Measurements from ENCODE around the gene NDST1. TPM values are rescaled to one million over a fixed set of nuclear protein-coding genes. Genes with fewer than 3 reads are reported as not detected.

Gene NDST1
- total RNA-seq, 1 donor from 2014 or later = 17.1 TPM

GRCh38 chr5:150487199-150488061 is 20.5 kb upstream of the NDST1 start:
- peak; percentile 79 for DNase-seq (ENCODE audit: low read depth)

GRCh38 chr5:150488519-150489359 is 19.2 kb upstream of the NDST1 start:
- no peak for TF ChIP-seq CTCF (IDR thresholded peaks at IDR 0.05; ENCODE audit: insufficient read depth, low read length, severe bottlenecking)
- Histone ChIP-seq H3K4me3 (ENCODE audit: low read depth, low read length) (no peak overlapping the region), H3K36me3 (ENCODE audit: control insufficient read depth, insufficient read depth, low read length) (no peaks in the 10 kb centered on the region), H3K27me3 (ENCODE audit: control insufficient read depth, insufficient read depth, low read length) (no peaks in the 10 kb centered on the region)
- FAIRE-seq (no peak), DNase-seq (ENCODE audit: low read depth) (no peak)

More at GRCh38 chr5:150487199-150488061, 20.5 kb upstream of the NDST1 start:
- Histone ChIP-seq H3K4me3 (ENCODE audit: low read depth, low read length) (peak overlapping the region; percentile 91), H3K27me3 (ENCODE audit: control insufficient read depth, insufficient read depth, low read length) (no peaks in the 10 kb centered on the region), H3K36me3 (ENCODE audit: control insufficient read depth, insufficient read depth, low read length) (no peaks in the 10 kb centered on the region)
- no peak for FAIRE-seq
- TF ChIP-seq CTCF (IDR thresholded peaks at IDR 0.05; ENCODE audit: insufficient read depth, low read length, severe bottlenecking) = peak; percentile 41

GRCh38 chr5:150489360-150490295 is 18.3 kb upstream of the NDST1 start:
- no peaks in the 10 kb centered on the region for H3K36me3 ChIP-seq (ENCODE audit: control insufficient read depth, insufficient read depth, low read length)
- H3K27me3 ChIP-seq (ENCODE audit: control insufficient read depth, insufficient read depth, low read length) = no peaks in the 10 kb centered on the region
- FAIRE-seq = no peak
- TF ChIP-seq CTCF (IDR thresholded peaks at IDR 0.05; ENCODE audit: insufficient read depth, low read length, severe bottlenecking) = no peak
- DNase-seq (ENCODE audit: low read depth) = no peak
- H3K4me3 ChIP-seq (ENCODE audit: low read depth, low read length) = no peak overlapping the region

- Histone ChIP-seq H3K4me3 (ENCODE audit: low read depth, low read length) (no peak overlapping the region), H3K27me3 (ENCODE audit: control insufficient read depth, insufficient read depth, low read length) (no peaks in the 10 kb centered on the region), H3K36me3 (ENCODE audit: control insufficient read depth, insufficient read depth, low read length) (no peaks in the 10 kb centered on the region)
- FAIRE-seq (no peak), DNase-seq (ENCODE audit: low read depth) (peak; percentile 47)
- TF ChIP-seq CTCF (IDR thresholded peaks at IDR 0.05; ENCODE audit: insufficient read depth, low read length, severe bottlenecking) = no peak
Measured at GRCh38 chr5:150490296-150490669, 17.6 kb upstream of the NDST1 start.

GRCh38 chr5:150490754-150491153 is 17.2 kb upstream of the NDST1 start:
- DNase-seq (ENCODE audit: low read depth) = no peak
- TF ChIP-seq CTCF (IDR thresholded peaks at IDR 0.05; ENCODE audit: insufficient read depth, low read length, severe bottlenecking) = no peak
- H3K36me3 ChIP-seq (ENCODE audit: control insufficient read depth, insufficient read depth, low read length) = no peaks in the 10 kb centered on the region
- no peak overlapping the region for H3K4me3 ChIP-seq (ENCODE audit: low read depth, low read length)
- FAIRE-seq = no peak
- no peaks in the 10 kb centered on the region for H3K27me3 ChIP-seq (ENCODE audit: control insufficient read depth, insufficient read depth, low read length)

Data from bronchial epithelial cell (primary cell).